CD4-positive, alpha-beta T cell treated with Interleukin-6 for 4 hours (primary cell): Measurements from ENCODE around the gene CCDC74A.
"Not testable (repeated sequence)": the region's sequence is repeated elsewhere in the genome, so short reads cannot be mapped to it uniquely, and the experiment has no call there.

ENCODE experiments used
- DNase-seq: peaks from one replicate; pipeline ENCODE4 v3.0.0-alpha.2; 2020; ENCODE audit warnings: mixed read lengths

Gene CCDC74A

GRCh38 chr2:131527131-131528001, at the start of gene CCDC74A:
Gene CCDC74A (plus strand): TSS chr2:131527888. CDS start chr2:131527971, 83 bp downstream.
- peak; percentile 86 for DNase-seq

GRCh38 chr2:131478074-131478849, 49.4 kb upstream of the CCDC74A start:
- DNase-seq, result not testable (repeated sequence)

GRCh38 chr2:131478850-131479461, 48.7 kb upstream of the CCDC74A start:
- DNase-seq, result not testable (repeated sequence)

GRCh38 chr2:131480351-131480750, 47.3 kb upstream of the CCDC74A start:
- DNase-seq, result not testable (repeated sequence)

- DNase-seq, result not testable (repeated sequence)
These were observed 45.1 kb upstream of the CCDC74A start for GRCh38 chr2:131482506-131483155.

GRCh38 chr2:131483981-131484820, 43.5 kb upstream of the CCDC74A start:
- not testable (repeated sequence) for DNase-seq

DNA sequence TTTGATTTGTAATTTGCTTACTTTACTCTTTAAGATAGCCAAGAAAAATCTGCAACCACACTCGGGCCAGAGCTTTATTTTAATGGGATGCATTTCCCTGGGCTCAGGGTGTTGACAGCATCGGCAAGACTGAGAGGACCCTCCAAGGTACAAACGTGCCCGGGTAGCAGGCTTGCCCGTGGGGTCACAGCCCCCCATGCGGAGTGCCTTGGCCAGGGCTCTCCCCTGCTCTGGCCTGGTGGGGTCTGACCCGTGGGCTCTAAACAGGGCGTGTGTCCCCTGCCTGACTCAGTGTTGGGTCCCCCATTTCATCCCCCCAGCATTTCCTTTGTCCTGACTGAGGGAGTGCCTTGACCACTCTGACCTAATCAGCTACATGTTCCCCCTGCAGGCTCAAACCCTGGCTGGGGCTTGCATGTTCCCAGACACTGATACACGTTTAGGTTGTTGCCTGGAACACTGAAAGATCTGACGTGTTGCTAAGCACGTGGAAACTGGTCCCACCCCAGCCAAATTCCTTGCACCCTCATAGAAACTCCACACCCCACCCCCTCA, 42.7 kb upstream of the CCDC74A start:
- DNase-seq, result not testable (repeated sequence)

GRCh38 chr2:131486201-131486902, 41.3 kb upstream of the CCDC74A start:
- not testable (repeated sequence) for DNase-seq

GRCh38 chr2:131488306-131489205, 39.1 kb upstream of the CCDC74A start:
- no peak for DNase-seq

- peak; percentile 57 for DNase-seq
These were observed 36.8 kb upstream of the CCDC74A start for GRCh38 chr2:131490616-131491468.

GRCh38 chr2:131491469-131491836, 36.2 kb upstream of the CCDC74A start:
- DNase-seq, result not testable (repeated sequence)

GRCh38 chr2:131492015-131492417, 35.7 kb upstream of the CCDC74A start, which contains the start of gene MZT2A:
Gene MZT2A (minus strand): TSS chr2:131492397. CDS start chr2:131492376, 21 bp downstream.
- not testable (repeated sequence) for DNase-seq

- peak; percentile 95 for DNase-seq
These were observed 35.1 kb upstream of the CCDC74A start for GRCh38 chr2:131492418-131493198.

GRCh38 chr2:131493199-131493968, 34.3 kb upstream of the CCDC74A start:
- no peak for DNase-seq

- not testable (repeated sequence) for DNase-seq
These were observed 32.2 kb upstream of the CCDC74A start for GRCh38 chr2:131495506-131495905.

GRCh38 chr2:131498321-131498973, 29.2 kb upstream of the CCDC74A start:
- DNase-seq, result not testable (repeated sequence)
